ENCODE measurements around the gene ZBTB40. TPM values are rescaled to one million over a fixed set of nuclear protein-coding genes. Genes with fewer than 3 reads are reported as not detected.
A peak's percentile ranks its signal among the peaks of the same experiment; 100 is the strongest.

ZBTB40 gene
- total RNA-seq, 4 donors from 2014 or later, result 25.7 to 38.0 (median 32.5) TPM

DNA sequence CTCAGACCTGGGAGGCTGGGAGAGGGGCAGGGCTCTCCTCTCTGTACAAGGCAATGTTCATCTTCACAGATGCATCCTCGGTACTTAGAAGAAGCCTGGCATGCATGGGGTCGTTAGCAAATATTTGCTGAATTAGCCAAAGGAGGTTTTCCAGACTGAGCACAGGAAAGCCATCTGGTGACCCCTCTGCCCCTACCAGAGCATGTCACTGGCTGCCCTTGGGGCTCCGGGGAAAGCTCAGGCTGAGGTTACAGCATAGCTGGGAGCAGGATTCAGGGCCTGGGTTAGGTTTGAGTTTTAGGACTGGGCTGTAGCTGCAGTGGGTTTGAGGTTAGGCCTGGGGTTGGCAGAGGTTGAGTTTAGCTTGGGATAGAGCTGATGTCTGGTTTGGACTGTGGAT, 43.4 kb upstream of the ZBTB40 start:
- Histone ChIP-seq H3K27me3 (no peaks in the 10 kb centered on the region), H3K36me3 (no peaks in the 10 kb centered on the region), H3K4me1 (no peaks in the 10 kb centered on the region), H3K9me3 (no peaks in the 10 kb centered on the region), H3K4me3 (no peak overlapping the region), H3K27ac (no peak overlapping the region)
- TF ChIP-seq POLR2A (IDR thresholded peaks at IDR 0.05), result no peak
- TF ChIP-seq, protein P1, sequence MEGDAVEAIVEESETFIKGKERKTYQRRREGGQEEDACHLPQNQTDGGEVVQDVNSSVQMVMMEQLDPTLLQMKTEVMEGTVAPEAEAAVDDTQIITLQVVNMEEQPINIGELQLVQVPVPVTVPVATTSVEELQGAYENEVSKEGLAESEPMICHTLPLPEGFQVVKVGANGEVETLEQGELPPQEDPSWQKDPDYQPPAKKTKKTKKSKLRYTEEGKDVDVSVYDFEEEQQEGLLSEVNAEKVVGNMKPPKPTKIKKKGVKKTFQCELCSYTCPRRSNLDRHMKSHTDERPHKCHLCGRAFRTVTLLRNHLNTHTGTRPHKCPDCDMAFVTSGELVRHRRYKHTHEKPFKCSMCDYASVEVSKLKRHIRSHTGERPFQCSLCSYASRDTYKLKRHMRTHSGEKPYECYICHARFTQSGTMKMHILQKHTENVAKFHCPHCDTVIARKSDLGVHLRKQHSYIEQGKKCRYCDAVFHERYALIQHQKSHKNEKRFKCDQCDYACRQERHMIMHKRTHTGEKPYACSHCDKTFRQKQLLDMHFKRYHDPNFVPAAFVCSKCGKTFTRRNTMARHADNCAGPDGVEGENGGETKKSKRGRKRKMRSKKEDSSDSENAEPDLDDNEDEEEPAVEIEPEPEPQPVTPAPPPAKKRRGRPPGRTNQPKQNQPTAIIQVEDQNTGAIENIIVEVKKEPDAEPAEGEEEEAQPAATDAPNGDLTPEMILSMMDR (IDR thresholded peaks at IDR 0.05), result no peak
- no peak for DNase-seq

DNA sequence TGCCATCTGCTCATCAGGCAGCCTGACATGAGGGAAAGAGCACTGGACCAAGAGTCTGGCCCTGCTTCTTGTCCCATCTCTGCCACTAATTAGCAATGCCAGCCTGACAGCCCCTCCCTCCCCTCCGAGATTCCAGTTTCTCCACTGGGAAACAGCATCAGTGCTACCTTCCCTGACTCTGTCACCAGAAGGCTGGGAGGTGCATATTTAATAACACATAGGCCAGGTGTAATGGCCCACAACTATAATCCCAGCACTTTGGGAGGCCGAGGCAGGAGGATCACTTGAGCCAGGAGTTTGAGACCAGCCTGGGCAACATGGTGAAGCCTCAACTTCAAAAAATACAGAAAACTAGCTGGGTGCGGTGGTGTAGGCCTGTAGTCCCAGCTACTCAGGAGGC, 41.2 kb upstream of the ZBTB40 start:
- DNase-seq, result no peak
- Histone ChIP-seq H3K27me3 (no peaks in the 10 kb centered on the region), H3K9me3 (no peaks in the 10 kb centered on the region), H3K27ac (no peak overlapping the region), H3K36me3 (no peaks in the 10 kb centered on the region), H3K4me1 (no peaks in the 10 kb centered on the region), H3K4me3 (no peak overlapping the region)
- TF ChIP-seq, protein P1 (IDR thresholded peaks at IDR 0.05), result no peak
- no peak for TF ChIP-seq POLR2A (IDR thresholded peaks at IDR 0.05)

DNA sequence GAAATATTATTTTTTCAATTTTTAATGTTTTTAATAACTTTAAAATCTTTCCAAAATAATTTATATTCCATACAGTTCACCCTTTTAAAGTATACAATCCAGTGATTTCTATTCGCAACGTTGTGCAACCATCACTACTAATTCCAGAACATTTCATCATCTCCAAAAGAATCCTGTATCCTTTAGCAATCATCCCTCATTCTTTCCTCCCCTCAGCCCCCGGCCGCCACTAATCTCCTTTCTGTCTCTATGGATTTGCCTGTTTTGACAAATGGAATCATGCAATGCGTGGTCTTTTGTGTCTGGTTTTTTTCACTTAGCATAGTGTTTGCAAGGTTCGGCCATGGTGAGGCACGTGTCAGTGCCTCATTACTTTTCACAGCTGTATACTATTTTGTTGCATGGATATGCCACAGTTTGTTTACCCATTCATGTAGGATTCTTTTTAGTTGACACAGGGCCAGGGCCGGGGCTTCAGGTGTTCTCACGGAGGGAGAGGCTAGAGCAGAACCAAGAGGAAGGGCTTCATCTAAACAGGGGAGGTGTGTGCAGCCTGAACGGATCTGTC, 40.6 kb upstream of the ZBTB40 start:
- TF ChIP-seq POLR2A (IDR thresholded peaks at IDR 0.05), result no peak
- TF ChIP-seq, protein P1 (IDR thresholded peaks at IDR 0.05), result no peak
- Histone ChIP-seq H3K9me3 (no peaks in the 10 kb centered on the region), H3K36me3 (no peaks in the 10 kb centered on the region), H3K4me1 (no peaks in the 10 kb centered on the region), H3K27me3 (no peaks in the 10 kb centered on the region), H3K4me3 (no peak overlapping the region), H3K27ac (no peak overlapping the region)
- DNase-seq, result no peak

DNA sequence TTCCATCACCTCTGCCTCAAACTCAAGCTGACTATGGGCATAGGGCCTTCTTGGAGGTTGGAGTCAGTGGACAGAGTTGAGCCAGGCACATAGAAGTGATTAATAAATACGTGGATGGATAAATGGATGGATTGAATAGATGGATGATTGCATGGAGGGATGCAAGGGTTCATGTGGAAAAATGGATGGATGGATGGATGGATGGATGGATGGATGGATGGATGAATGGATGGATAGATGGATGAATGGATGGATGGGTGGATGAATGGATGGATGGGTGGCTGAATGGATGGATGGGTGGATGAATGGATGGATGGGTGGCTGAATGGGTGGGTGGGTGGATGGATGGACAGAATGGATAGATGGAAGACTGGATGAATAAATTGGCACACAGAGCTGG, 40.1 kb upstream of the ZBTB40 start:
- TF ChIP-seq, protein P1 (IDR thresholded peaks at IDR 0.05), result no peak
- no peak for TF ChIP-seq POLR2A (IDR thresholded peaks at IDR 0.05)
- Histone ChIP-seq H3K9me3 (no peaks in the 10 kb centered on the region), H3K4me3 (no peak overlapping the region), H3K27me3 (no peaks in the 10 kb centered on the region), H3K27ac (no peak overlapping the region), H3K4me1 (no peaks in the 10 kb centered on the region), H3K36me3 (no peaks in the 10 kb centered on the region)
- DNase-seq, result no peak

DNA sequence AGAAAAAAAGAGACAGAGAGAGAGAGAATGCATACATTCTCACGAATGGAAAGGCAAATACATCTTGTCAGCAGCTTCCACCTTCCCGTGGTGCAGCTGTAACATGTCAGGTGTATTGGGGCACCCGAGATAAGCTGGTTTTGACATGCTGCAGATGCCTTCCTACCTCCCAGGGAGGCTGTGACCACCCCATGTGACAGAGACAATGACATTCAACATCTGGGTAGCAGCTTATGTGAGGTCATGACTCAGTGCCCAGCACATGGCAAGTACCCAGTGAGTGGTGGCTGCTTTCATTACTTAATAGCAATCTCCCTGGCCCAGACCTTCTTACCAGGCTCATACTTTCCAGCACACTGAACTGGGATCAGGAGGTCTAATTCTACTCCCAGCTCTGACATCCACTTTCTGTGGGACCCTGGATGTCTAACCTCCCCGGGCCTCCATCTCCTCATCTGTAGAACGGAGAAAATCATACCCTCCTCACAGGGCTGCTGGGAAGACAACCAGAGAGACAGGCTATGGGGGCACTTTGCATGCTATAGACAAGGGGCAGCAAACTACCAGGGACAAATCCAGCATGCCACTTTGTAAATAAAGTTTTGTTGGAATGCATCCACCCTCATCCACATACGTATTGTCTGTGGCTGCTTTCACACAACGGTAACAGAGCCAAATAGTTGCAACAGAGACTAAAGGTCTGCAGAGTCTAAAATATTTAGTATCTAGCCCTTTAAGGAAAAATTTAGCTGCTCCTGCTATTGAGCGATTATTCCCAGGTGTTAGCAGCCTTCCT, 38.5 kb upstream of the ZBTB40 start:
- Histone ChIP-seq H3K4me3 (no peak overlapping the region), H3K27me3 (no peaks in the 10 kb centered on the region), H3K9me3 (no peaks in the 10 kb centered on the region), H3K36me3 (no peaks in the 10 kb centered on the region), H3K27ac (peak overlapping the region in 1 of 4 donors; percentile 28), H3K4me1 (no peaks in the 10 kb centered on the region)
- TF ChIP-seq, protein P1 (IDR thresholded peaks at IDR 0.05), result no peak
- no peak for TF ChIP-seq POLR2A (IDR thresholded peaks at IDR 0.05)
- no peak for DNase-seq

All from Peyer's patch (tissue), 4 donors.